ENCODE measurements around the gene UMODL1.
"Not testable (repeated sequence)": the region's sequence is repeated elsewhere in the genome, so short reads cannot be mapped to it uniquely, and the experiment has no call there.

The UMODL1 gene

GRCh38 chr21:42108554-42109340, 37.6 kb downstream of the UMODL1 start:
- TF ChIP-seq POLR2A (IDR thresholded peaks at IDR 0.05; ENCODE audit: low read depth, low read length) (no peak), POLR2AphosphoS5 (IDR thresholded peaks at IDR 0.05; ENCODE audit: low read depth, low read length) (no peak), TAF1 (IDR thresholded peaks at IDR 0.05; ENCODE audit: borderline replicate concordance, low read depth, low read length) (no peak)
- DNase-seq (ENCODE audit: insufficient read length) (no peak), FAIRE-seq (peak; percentile 33)

DNA sequence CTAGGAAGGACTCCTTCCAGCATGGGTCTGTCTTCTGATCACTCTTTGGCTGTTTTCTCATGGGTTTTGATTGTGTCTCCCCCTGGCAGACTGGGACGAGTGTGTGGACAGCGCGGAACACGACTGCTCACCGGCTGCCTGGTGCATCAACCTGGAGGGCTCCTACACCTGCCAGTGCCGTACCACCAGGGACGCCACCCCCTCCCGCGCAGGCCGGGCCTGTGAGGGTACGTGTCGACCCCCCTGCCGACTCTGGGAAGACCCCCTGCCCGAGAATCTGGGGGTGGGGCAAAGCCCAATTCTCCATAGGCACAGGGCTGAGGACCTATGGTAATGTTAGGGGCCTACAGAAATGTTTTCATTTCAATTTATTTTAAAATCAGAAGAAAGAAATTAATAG, 38.4 kb downstream of the UMODL1 start:
- DNase-seq (ENCODE audit: insufficient read length) = no peak
- no peak for FAIRE-seq

GRCh38 chr21:42109873-42110525, 38.9 kb downstream of the UMODL1 start:
- FAIRE-seq (no peak), DNase-seq (ENCODE audit: insufficient read length) (no peak)
- TF ChIP-seq TAF1 (IDR thresholded peaks at IDR 0.05; ENCODE audit: borderline replicate concordance, low read depth, low read length) (no peak), POLR2A (IDR thresholded peaks at IDR 0.05; ENCODE audit: low read depth, low read length) (no peak), POLR2AphosphoS5 (IDR thresholded peaks at IDR 0.05; ENCODE audit: low read depth, low read length) (no peak)

More for the DNA sequence above, 38.4 kb downstream of the UMODL1 start:
- no peak for TF ChIP-seq POLR2A (IDR thresholded peaks at IDR 0.05; ENCODE audit: low read depth, low read length)
- no peak for TF ChIP-seq POLR2AphosphoS5 (IDR thresholded peaks at IDR 0.05; ENCODE audit: low read depth, low read length)
- TF ChIP-seq TAF1 (IDR thresholded peaks at IDR 0.05; ENCODE audit: borderline replicate concordance, low read depth, low read length) = no peak

- TF ChIP-seq POLR2AphosphoS5 (IDR thresholded peaks at IDR 0.05; ENCODE audit: low read depth, low read length) (no peak), POLR2A (IDR thresholded peaks at IDR 0.05; ENCODE audit: low read depth, low read length) (no peak), TAF1 (IDR thresholded peaks at IDR 0.05; ENCODE audit: borderline replicate concordance, low read depth, low read length) (no peak)
- FAIRE-seq (no peak), DNase-seq (ENCODE audit: insufficient read length) (no peak)
Measured at GRCh38 chr21:42110691-42111469, 39.8 kb downstream of the UMODL1 start.

DNA sequence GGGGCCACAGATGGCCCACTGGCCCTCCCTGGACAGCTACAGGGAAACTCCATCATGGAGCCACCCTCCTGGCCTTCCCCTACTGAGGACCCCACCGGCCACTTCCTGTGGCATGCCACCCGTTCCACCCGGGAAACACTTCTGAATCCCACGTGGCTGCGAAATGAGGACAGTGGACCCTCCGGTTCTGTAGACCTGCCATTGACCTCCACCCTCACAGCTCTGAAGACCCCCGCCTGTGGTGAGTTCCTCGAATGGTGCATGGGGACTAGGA, 40.3 kb downstream of the UMODL1 start:
- FAIRE-seq (no peak), DNase-seq (ENCODE audit: insufficient read length) (no peak)
- TF ChIP-seq POLR2A (IDR thresholded peaks at IDR 0.05; ENCODE audit: low read depth, low read length) (no peak), POLR2AphosphoS5 (IDR thresholded peaks at IDR 0.05; ENCODE audit: low read depth, low read length) (no peak), TAF1 (IDR thresholded peaks at IDR 0.05; ENCODE audit: borderline replicate concordance, low read depth, low read length) (no peak)

- TF ChIP-seq TAF1 (IDR thresholded peaks at IDR 0.05; ENCODE audit: borderline replicate concordance, low read depth, low read length) = no peak
- no peak for TF ChIP-seq POLR2AphosphoS5 (IDR thresholded peaks at IDR 0.05; ENCODE audit: low read depth, low read length)
- TF ChIP-seq POLR2A (IDR thresholded peaks at IDR 0.05; ENCODE audit: low read depth, low read length) = no peak
- FAIRE-seq = no peak
- DNase-seq (ENCODE audit: insufficient read length) = no peak
Measured at GRCh38 chr21:42111811-42112210, 40.7 kb downstream of the UMODL1 start.

GRCh38 chr21:42112238-42112637, 41.1 kb downstream of the UMODL1 start:
- FAIRE-seq (no peak), DNase-seq (ENCODE audit: insufficient read length) (no peak)
- TF ChIP-seq POLR2AphosphoS5 (IDR thresholded peaks at IDR 0.05; ENCODE audit: low read depth, low read length) (no peak), TAF1 (IDR thresholded peaks at IDR 0.05; ENCODE audit: borderline replicate concordance, low read depth, low read length) (no peak), POLR2A (IDR thresholded peaks at IDR 0.05; ENCODE audit: low read depth, low read length) (no peak)

DNA sequence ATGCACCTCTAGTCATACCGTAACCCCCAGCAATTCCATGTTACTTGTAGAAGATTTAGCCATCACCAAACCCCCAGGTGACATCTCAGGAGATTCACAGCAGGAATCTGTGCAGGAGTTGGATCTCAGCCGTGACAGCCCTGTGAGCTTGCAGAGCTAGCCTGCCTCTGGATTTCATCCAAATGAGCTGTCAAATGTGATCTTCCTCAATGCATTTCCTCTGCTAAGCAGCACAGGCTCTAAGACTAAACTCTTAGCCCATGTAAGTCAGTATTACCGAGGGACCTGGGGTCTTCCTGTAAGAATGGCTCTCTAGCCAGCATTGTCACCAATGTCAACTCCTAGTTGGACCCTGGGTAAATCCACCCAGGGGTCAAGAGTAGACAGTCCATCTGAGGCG, 41.7 kb downstream of the UMODL1 start:
- no peak for FAIRE-seq
- no peak for TF ChIP-seq POLR2A (IDR thresholded peaks at IDR 0.05; ENCODE audit: low read depth, low read length)
- TF ChIP-seq POLR2AphosphoS5 (IDR thresholded peaks at IDR 0.05; ENCODE audit: low read depth, low read length) = no peak
- no peak for TF ChIP-seq TAF1 (IDR thresholded peaks at IDR 0.05; ENCODE audit: borderline replicate concordance, low read depth, low read length)
- no peak for DNase-seq (ENCODE audit: insufficient read length)

GRCh38 chr21:42113926-42114409, 42.9 kb downstream of the UMODL1 start:
- FAIRE-seq (no peak), DNase-seq (ENCODE audit: insufficient read length) (no peak)
- TF ChIP-seq TAF1 (IDR thresholded peaks at IDR 0.05; ENCODE audit: borderline replicate concordance, low read depth, low read length) = no peak
- TF ChIP-seq POLR2AphosphoS5 (IDR thresholded peaks at IDR 0.05; ENCODE audit: low read depth, low read length) = no peak
- no peak for TF ChIP-seq POLR2A (IDR thresholded peaks at IDR 0.05; ENCODE audit: low read depth, low read length)

DNA sequence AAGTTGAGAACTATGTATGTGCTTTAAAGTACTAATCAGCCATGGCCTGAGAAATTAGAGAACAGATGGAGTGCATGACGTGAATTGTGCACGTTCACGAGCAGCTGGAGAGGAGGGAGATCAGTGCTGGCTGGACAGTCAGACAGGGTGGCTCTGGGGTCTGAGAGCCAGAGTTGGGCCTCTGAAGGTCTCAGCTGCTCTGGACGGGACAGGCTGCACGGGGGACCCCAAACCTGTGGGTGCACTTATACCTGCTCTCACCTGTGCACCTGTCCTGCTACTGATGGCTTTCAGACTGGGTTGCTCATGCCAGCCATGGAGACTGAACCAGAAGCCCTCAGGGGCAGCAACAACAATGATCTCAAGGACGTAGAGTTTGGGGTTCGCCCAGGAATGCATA, 43.5 kb downstream of the UMODL1 start:
- no peak for TF ChIP-seq POLR2AphosphoS5 (IDR thresholded peaks at IDR 0.05; ENCODE audit: low read depth, low read length)
- TF ChIP-seq TAF1 (IDR thresholded peaks at IDR 0.05; ENCODE audit: borderline replicate concordance, low read depth, low read length) = no peak
- TF ChIP-seq POLR2A (IDR thresholded peaks at IDR 0.05; ENCODE audit: low read depth, low read length) = no peak
- no peak for DNase-seq (ENCODE audit: insufficient read length)
- no peak for FAIRE-seq

GRCh38 chr21:42115136-42115683, 44.1 kb downstream of the UMODL1 start:
- FAIRE-seq = no peak
- no peak for TF ChIP-seq POLR2A (IDR thresholded peaks at IDR 0.05; ENCODE audit: low read depth, low read length)
- no peak for TF ChIP-seq POLR2AphosphoS5 (IDR thresholded peaks at IDR 0.05; ENCODE audit: low read depth, low read length)
- TF ChIP-seq TAF1 (IDR thresholded peaks at IDR 0.05; ENCODE audit: borderline replicate concordance, low read depth, low read length) = no peak
- DNase-seq (ENCODE audit: insufficient read length) = no peak

- not testable (repeated sequence) for FAIRE-seq
Measured at GRCh38 chr21:42116551-42116950, 45.4 kb downstream of the UMODL1 start.

More at GRCh38 chr21:42116551-42116950, 45.4 kb downstream of the UMODL1 start:
- not testable (repeated sequence) for DNase-seq (ENCODE audit: insufficient read length)

Data from GM12892 (cell line).